Stomach (tissue), 4 donors: ENCODE measurements around the gene GALNT18.

Experiments used
- CTCF ChIP-seq, 7 experiments: fragments of 450-650 bp in 4 of 7; fragments of 200-600 bp in 3 of 7; sonication (generic) in 3 of 7; IDR thresholded peaks; one replicate each; pipeline ENCODE4 v1.5.1; 2016 to 2019; ENCODE audit warnings: antibody characterized with exemption in 7 of 7, control low read depth in 2 of 7, mild to moderate bottlenecking in 1 of 7
- EP300 ChIP-seq: sonication (generic); formaldehyde crosslinking; IDR thresholded peaks from one replicate; pipeline ENCODE4 v1.6.1; 2017; ENCODE audit warnings: antibody characterized with exemption

DNA sequence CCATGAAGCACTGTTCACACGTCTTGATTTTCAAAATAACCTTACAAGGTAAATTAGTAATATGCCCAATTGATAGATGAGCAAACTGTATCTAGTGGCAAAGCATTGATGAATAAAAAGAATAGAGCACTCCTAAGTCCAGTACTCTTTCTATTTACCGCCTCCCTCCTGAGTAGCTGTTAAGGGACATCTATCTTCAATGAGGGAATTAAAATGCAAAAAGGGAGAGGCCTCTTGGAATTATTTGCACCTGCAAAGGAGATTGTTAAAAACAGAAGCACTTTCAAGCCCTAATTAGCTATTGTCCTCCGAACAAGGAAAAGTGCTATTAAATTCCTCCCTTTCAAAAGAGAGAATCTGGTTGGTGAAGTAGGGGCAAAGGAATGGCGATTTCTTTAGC, 6.8 kb upstream of the GALNT18 start:
- TF ChIP-seq CTCF (IDR thresholded peaks at IDR 0.05) (no peak), EP300 (no peak)
